ENCODE data around the gene DEPDC4.

GRCh38 chr12:100199023-100199346, 67.9 kb downstream of the DEPDC4 start:
- TF ChIP-seq CTCF (conservative IDR thresholded peaks at IDR 0.05; ENCODE audit: low read length), result no peak
- TF ChIP-seq EZH2phosphoT487 (IDR thresholded peaks at IDR 0.05; ENCODE audit: borderline replicate concordance, low read depth, low read length), result no peak
